Activated CD4-positive, alpha-beta T cell treated with anti-CD3 and anti-CD28 coated beads, Interleukin-2, amount 50 U/mL, for 1 hour (primary cell): ENCODE measurements around the gene SLC6A11.

Experiments
- DNase-seq: peaks from one replicate; pipeline ENCODE4 v3.0.0-alpha.2; 2020

Gene SLC6A11

GRCh38 chr3:10985181-10985580, 169.2 kb downstream of the SLC6A11 start:
- no peak for DNase-seq

- no peak for DNase-seq
Observed at GRCh38 chr3:10986592-10986991, 170.6 kb downstream of the SLC6A11 start.

GRCh38 chr3:10988001-10988665, 172.1 kb downstream of the SLC6A11 start:
- no peak for DNase-seq

GRCh38 chr3:10988991-10989484, 173.0 kb downstream of the SLC6A11 start:
- DNase-seq: no peak
